ENCODE measurements around the gene ZNF329.

DNA sequence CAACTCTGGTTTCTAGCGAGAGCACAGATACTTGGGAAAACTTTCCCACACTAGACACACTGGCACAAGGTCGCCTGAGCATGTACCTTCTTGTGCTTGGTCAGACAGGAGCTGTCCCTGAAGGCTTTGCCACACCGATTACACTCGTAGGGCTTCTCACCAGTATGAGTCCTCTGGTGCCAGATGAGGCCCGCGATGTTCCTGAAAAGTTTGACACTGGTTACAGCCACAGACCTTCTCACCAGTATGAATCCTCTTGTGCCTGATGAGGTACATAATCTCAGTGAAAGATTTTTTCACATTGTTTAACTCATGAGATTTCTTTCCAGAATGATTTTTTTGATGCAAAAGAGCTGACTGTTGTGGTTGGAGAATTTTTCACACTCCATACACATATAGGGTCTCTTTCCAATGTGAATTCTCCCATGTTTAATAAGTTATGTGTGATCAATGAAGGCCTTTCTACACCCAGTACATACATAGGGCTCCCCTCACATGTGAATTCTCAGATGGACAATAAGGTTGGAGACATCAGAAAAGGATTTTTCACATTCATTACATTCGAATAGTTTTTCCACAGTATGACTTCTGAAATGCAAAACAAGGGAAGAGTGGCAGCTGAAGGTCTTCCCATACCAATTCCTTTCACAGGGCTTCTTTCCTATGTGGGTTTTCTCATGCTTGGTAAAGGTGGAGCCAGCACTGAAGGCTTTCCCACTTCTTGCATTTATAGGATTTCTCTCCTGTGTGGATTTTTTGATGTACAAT, 42.6 kb downstream of the ZNF329 start:
- TF ChIP-seq POLR2AphosphoS5 (IDR thresholded peaks at IDR 0.05; ENCODE audit: low read depth, low read length): no peak
- no peak for TF ChIP-seq POLR2A (IDR thresholded peaks at IDR 0.05; ENCODE audit: low read depth, low read length)
